GDM1 (cell line): ENCODE measurements around the gene HLA-F.

Experiments used
- DNase-seq: peaks from one replicate; lab custom pipeline; 2025; lab: John Stamatoyannopoulos, UW

HLA-F gene

DNA sequence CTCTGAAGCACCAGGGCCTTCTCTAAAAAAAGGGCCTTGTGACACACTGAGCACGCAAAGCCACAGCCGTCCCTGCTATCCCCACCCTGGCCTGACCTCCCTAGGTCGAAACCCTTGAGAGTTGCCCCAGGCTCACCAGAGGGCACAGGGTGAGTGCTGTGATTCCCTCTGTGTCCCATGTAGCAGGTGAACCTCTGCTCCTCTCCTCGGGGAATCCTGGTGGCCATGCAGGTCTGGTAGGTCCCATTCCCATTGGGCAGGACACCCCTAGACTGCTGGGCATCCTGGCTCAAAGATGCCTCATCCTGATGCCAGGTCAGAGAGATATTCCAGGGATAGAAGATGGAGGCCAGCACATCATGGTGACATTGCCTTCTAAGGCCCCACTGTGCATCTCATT is 20.9 kb downstream of the HLA-F start:
- no peak for DNase-seq

DNA sequence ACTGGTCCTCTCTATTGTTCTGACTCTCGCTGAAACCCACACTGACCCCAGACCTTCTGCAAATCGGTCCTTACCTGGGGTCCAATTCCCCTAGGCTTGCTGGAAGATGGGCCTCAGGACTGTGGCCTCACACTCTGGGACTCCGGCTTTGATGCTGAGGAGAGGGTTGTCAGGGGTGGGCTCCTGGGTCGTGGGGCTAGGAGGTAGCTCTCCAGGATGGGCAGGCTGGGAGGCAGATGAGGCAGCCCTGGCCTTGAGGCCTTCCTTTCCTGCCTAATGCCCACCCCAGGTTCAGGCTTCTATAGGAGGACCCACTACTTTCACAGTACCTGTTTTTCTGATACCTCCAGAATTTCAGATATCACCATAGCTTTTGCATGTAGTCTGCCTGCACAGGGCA is 21.4 kb downstream of the HLA-F start:
- DNase-seq, result no peak

DNA sequence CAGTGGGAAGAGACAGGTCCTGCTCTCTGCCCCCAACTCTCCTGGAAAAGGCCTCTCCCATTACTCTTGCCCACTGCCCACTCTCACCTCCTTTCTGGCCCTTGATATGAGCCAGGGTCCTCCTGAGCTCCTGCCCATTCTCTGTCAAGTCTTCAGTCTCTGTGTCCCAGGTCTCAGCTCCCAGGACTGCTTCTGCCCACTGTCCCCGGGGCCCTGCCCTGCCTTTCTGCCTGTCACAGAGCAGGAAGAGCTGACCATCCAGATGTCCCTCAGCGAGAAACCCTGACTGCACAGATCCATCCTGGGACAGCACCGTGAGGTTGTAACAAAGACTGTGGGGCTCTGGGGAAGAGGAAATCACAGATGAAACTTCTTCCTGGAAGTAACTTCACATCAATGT is 22.2 kb downstream of the HLA-F start:
- DNase-seq, result no peak

DNA sequence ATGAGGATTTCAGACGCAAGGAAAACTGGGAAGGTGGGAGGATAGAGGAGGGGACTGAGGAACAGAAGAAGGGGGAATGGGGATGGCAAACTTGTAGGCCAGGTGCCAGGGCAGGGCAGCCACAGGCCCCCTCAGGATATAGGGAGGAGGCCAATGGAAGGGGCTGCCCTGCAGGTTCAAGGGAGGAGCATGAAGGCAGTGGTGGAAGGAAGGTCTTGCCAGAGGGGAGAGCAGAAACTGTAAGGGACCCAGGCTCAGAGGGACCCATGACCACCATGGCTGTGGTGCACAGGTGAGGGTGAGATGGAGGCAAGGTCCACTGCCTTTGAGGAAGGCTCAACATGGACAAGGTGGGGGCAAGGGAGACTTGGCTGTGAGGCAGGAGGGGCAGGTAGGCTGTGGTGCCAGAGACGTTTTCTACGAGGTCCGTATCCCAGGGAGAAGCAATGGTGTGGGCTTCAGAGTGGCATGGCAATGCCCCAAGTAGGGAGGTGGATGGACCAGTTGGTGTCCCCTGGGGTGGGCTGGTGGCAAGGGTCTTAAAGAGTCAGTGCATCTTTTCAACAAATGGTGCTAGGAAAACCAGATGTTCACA is 22.7 kb downstream of the HLA-F start:
- DNase-seq, result no peak

DNA sequence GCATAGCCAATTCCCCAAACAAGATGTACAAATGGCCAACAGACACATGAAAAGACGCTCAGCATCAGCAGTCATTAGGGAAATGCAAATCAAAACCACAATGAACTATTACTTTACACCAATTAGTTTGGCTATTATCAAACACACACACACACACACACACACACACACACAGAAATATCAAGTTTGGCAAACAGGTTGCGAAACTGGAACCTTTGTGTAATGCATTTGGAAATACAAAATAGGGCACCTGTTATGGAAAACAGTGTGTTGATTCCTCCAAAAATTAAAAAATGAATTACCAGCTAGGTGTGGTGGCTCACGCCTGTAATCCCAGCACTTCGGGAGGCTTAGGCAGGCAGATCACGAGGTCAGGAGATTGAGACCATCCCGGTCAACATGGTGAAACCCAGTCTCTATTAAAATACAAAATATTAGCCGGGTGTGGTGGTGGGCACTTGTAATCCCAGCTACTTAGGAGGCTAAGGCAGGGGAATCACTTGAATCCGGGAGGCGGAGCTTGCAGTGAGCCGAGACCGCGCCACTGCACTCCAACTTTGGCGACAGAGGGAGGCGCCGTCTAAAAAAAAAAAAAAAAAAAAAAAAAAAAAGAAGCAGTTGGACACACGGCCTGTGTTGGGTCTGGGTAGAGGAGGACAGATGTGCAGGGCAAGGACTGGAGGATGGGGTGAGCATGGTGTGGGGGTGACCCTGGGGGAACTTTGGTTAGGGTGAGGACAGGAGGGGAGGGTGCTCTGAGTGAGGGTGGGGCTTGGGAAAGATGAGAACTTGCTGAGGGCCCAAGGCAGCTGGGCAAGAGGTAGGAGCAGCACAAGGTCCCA is 23.8 kb downstream of the HLA-F start:
- no peak for DNase-seq

DNA sequence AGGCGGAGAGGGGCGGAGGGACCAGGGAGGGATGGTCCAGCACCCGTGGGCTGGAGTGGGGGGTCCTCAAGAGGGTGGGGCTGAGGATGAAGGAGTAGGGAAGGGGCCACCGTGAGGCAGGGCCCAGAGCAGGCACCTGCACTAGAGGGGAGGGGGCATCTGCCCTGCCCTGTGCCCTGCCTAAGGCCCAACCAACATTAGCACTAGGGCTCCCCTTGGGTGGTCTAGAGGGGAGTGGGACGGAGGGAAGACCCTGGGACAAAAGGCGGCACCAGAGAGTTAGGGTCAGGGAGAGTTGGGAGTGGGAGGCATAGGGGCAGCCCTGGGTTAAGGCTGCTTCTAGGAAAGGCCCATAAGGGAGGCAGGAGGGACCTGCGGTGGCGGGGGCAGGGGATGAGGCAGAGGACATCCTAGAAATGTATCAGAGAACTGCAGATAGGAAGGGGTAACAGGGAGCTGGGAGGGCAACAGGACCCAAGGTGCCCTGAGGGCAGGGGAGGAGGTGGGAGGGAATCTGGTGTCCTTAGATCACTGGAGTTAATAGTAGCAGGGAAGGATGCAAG is 24.5 kb downstream of the HLA-F start:
- no peak for DNase-seq

DNA sequence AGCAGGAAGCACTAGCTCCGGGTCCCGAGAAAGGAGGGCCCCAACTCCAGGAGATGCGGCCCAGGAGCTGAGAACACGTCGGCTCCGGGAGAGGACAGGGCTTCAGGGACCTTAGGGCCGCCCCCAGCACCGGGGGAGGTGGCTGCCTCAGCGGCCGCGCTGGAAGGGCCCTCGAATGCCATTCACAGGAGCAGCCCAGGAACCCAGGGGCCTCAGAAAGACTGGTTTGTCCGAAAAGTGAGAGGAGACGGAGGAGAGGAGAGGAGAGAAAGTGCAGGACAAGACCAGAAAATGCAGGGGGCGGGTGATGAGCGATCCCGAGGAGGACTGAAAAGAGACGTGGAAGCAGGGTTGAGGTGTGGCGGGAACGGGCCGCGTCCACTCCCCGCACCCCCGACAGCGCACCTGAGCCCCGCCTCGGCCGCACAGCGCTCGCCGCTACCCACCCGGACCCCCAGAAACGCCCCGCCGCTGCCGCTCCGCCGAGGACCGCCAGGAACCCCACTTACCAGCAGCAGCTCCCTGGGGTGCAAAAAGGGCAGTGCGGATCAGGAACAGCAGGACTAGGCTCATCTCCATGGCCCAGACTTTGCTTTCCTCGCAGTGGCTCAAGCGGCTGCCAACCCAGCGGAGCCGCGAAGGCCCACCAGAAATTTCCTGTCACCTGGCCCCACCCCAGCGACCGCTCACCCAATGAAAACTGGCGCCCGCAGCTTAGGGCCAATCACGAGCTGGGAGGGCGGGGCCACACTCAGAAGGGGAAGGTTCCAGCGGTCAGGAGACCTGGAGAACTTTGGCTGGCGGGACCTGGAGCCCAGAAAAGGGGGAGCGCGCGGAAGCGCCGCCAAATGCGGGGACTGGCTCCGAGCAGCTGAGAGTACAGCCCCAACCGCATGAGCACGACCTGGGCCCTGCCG is 25.4 kb downstream of the HLA-F start:
- peak; percentile 69 for DNase-seq

DNA sequence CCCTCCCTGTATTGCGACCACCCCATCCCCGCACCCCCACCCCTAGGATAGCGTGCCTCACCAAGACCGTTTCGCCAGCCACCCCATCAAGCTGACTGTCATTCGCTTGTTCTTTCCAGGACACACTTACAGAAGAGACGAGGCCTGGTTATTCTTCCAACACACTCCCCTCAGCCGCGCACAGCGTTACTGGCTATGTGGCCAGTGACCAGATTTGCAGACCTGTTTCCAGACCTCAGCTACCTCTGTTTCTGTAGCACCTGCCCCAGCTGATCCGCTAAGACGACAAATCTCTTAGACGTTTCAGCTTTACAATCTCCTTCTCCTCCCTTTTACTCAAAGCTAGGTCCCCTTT is 26.1 kb downstream of the HLA-F start:
- no peak for DNase-seq

DNA sequence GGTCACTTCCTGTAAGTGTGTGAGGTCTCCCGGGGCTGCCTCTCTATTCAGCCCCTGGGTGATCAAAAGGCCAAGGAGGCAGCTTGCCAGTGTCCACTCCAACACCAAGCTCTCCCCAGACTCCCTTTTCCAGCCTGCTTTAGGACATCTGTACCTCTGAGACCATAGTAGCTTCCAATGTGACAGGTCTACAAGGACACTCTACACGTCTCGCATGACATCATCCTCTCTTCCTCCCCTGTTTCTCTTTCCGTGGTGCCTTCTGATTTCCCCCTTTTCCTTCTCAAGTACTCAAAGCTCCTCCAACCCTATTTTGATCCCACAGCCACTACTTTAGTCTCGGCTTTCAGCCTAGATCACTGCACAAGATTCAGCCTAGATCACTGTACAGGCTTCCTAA is 26.4 kb downstream of the HLA-F start:
- no peak for DNase-seq

DNA sequence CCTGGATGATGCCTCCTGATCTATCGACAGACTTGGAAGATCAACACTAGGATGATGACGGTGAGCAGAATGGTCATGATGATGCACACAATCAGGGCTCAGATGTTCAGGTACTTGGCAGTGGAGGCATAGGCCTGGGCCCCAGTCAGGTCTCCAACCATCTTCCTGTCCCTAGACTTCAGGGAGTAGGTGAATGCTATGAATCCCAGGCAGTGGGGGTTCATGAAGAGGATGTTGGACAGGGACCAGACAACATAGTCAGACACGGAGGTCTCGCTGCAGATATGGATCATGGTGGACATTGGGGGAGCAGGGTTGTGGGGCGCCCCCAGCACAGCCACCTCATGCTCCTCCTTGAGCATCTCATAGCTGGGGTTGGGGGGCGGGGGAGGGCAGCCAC is 27.5 kb downstream of the HLA-F start:
- DNase-seq, result no peak

DNA sequence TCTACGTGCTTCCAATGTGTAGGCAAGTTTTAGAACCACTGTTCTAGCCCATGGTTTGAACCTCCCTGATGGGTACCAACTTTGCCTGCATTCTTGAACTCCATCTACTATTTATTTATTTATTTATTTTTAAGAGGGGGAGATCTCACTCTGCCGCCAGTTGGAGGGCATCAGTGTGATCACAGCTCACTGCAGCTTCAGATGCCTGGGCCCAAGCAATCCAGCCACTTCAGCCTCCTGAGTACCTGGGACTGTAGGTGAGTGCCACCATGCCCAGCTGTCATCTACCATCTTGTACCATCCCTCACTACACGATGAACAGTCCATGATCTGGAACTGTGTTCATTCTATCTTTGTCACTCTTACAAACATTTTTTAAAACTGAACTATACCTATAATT is 28.2 kb downstream of the HLA-F start:
- no peak for DNase-seq

DNA sequence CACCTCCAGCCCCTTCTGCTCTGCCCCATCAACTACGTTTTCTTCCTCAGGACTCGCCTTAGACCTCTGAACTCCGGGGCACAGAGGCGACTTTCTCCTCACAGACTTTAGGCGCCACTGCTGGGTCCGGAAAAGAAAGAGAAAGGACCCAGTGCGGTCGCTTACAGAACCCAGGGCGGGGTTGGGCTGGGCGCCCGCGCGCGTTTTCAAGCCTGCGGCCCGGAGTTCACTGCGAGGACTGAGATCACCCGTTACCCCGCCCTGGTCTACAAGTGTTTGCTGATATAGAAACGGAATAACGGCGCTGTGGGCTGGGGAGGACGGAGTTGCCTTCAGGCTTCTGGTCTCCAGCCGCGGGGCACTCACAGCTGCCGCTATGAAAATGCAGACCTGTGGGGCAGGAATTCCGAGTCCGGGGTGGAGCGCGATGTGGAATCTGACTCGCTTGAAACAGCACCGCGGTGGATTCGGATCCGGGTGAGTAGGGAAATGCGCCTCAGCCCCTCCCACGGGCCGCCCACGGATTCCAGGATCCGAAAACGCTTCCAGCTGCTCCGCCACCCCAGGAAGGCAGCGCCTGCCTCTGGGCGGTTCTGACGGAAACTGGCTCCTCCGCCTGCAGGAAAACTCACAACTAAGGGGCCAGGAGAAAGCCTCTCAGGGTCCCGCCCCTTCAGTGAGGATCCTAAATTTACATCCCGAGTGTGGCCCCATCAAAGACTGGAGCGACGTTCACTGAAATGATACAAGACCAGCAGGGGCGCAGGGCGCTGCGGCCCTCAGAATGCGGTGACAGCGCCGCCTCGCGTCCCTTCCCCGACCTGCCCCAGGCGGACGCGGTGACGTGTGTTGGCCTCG is 29.4 kb downstream of the HLA-F start:
- DNase-seq, result peak; percentile 82

DNA sequence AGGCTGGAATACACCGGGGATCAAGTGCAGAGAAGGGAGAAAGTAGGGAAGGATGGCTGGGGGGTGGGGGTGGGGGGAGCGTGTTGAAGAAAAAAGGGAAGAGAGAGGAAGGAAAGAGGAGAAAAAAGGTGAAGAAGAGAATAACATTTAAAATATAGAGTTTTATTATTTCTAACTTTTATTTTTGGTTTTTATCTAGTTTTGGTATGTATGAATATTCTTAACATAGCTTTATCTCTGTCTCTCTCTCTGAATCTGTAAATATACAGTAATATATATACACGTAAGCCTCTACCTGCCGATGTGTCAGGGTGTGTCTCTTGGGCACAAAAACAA is 30.0 kb downstream of the HLA-F start:
- DNase-seq, result no peak

DNA sequence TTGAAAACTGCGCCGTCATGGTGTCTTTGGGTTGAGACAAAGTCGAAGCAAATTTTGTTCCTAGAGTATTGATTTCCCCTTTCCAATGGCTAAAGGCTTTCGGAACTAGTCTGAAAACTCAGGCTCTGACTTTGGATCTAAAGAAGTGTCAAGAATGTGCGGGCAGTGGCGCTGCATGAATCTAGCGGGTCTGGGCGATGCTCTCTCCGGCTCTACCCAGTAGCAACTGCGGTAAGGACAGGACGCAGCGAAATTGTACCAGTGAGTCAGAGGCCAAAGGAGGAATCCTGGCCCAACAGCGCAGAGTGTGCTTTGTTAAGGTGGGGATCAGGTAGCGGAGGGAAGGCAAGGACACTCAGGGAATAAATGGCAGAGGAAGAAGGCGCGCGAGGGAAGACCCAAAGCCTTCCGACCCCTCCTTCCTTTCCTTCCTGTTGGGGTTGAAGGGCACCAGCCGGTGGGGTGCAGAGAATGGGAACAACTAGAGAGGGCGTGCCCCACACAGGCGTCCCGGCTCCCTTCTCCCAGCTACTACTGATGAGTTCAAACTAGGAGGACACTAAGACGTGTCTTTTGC is 32.1 kb downstream of the HLA-F start:
- no peak for DNase-seq

DNA sequence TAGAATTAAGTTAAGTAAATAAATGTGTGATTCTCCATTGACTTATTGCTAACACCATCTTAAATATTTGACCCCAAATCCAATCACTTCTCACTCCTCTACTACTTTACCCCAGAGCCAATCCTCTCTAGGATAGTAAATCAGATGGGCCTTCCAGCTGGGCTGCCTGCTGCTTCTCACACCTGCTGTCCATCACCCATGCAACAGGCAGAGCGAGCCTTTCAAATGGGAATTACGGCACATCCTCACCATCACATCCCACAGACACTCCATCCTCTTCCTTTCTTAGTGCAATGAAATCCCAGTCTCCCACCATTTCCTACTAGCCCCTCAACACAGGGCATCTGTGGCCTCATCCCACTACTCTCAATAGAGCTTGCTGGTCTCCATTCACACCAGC is 34.0 kb downstream of the HLA-F start:
- DNase-seq, result no peak

DNA sequence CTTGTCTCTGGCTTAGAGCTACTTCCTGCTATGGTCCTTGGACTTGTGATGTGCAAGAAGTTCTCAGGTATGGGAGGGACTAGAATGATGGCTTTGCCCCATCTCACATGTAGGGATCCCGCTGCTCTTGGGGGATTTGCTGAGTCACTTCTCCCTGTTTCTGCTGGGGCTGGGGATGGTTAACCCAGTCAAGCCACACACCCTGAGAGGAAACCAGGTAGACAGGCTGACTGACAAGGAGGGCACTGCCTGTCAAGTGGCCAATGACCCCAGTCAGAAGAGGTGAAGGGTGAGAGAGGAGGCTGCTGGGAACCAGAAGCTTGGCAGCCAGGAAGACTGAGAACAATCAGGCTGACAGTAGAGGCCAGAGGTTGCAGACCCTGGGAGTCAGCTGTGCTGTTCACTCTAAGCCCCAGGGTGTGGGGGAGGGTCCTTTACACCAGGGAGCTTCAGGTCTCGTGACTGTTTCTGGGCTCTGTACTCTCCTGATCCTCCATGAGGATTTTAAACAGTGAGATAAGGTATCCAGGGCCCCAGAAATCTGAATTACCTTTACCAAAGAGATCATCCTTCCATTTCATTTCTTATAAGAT is 34.6 kb downstream of the HLA-F start:
- DNase-seq, result no peak

DNA sequence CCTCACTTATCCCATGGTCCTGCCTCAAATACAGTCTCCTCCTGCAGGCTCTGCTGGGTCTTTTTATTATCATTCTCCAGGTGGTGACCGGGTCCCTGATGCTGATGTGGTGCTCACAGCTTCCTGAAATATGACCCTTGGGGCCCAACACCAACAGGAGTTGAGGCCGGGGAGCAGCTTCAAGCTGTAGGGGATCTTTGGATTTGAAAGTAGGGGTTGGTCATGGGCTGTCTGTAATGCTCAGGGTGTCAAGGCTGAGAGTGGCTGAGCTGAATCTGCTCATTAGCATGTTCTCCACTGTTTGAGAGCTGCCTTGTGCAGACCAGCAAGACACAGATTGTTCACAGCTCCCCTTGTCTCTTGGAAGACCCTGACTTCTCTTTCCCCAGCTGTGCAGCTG is 35.5 kb downstream of the HLA-F start:
- DNase-seq, result no peak

DNA sequence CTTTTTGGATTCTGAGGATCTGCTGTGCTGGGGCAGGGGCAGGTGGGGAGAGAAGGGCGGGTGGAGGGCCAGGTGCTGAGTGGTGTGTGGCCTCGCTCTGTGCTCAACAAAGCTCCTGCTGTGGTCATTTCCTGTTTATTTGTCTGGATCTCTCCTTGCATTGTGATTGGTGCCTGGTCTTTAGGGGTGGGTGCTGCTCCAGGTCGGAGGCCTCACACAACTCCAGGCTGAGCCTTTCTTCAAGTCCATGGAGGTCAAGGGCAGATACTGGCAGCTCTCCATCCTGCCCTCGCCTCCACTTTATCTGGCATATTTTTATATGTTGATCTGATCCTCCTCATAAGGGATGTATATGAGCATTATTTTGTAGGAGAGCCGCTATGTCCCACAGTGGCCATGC is 36.2 kb downstream of the HLA-F start:
- DNase-seq, result no peak

DNA sequence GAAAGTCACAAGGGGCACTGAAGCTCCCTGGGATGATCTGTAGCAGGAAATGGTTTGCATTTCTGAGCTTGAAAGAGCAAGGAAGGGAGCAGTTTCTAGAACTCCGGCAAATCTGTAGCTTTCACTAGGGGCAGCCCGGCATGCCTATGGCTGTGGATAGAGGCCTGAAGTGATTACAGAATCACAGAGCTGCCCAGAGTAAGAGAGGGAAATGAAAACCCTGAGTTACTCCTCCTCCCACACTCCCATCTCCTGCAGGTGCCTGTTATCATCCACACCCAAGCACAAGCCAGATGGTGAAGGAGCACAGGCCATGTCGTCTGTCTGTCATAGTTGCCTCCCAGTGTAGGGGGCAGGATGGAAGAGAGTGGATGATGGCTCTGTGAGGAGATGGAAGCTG is 37.1 kb downstream of the HLA-F start:
- DNase-seq, result no peak

DNA sequence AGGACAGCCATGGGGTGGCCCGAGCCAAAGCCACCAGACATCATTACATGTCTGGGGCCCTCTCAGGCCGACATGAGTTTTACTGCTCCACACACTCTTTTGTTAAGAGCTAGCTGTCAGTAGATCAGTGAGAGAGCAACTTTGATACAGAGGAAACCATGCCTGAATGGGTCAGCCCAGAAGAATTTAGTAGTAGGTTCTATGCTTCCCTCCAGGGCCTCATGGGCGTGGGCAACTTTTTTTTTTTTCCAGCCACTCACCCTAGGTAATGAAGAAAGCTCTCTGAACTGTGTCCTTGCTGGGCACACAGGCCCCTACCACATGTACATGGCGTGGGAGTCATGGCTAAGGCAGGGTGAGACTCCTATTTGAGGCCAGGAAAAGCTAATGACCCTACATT is 38.8 kb downstream of the HLA-F start:
- no peak for DNase-seq

DNA sequence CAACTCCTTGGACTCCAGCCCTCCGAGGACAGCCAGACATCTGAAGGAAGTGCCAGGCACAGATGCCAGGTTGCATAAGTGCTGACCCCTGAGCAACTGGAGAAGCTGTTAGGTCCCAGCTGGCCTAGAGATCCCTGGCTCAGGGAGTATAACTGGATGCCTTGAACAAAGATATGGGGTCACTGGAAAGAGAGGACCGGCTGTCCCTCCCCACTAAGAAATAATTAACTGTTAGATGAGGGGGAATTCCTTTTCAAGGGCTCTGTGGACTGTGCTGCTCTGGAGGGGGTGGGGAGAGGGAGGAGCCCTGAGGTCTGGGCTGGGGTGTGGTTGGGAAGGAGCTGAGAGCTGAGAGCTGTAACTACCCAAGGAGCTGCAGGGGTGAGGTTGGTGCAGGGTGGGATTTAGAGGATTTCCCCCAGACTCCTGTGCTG is 39.6 kb downstream of the HLA-F start:
- DNase-seq, result no peak
